ENCODE data around the gene KIF2A. TPM values are rescaled to one million over a fixed set of nuclear protein-coding genes. Genes with fewer than 3 reads are reported as not detected.

KIF2A gene
- total RNA-seq, 4 donors from 2014 or later = 23.3 to 28.6 (median 25.0) TPM

DNA sequence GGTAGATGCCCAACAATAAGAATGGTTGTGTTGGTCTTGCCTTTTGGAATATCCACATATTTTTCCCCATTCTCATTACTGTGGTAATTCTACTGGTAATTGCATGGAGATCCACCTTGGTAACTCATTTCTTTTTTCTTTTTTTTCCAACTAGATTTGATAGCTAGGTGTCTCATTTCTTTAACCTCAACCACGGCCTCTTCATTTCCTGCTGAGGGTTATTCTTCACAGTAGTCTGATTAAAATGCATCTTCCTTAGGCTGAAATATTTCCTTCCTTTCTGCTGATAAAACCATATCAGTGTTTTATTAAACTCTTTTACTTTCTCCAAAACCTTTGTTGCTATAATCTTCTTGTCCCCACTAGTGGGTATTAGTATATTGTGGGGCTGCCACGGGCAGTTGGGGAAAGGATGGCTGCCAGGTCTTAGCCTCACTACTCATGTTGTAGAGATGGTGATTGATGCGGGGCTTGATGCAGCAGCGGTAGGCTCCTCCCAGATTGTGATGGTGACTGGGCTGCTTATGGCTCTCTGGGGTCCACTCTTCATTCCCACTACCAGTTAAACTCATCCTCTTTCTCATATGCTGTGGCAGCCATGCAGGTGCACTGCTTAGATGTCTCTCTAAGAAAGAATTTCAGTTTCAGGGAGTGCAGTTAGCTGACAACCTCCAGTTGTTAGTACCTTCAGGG lies 35.9 kb downstream of the KIF2A start:
- no peaks in the 10 kb centered on the region for H3K9me3 ChIP-seq
- no peaks in the 10 kb centered on the region for H3K36me3 ChIP-seq
- no peak for DNase-seq (ENCODE audit: low spot score in 2 of 2)
- no peaks in the 10 kb centered on the region for H3K4me1 ChIP-seq
- no peak overlapping the region for H3K4me3 ChIP-seq
- whole genome bisulfite sequencing = 87% methylated on average over 4 of the region's 4 CpGs
- TF ChIP-seq POLR2AphosphoS5 (IDR thresholded peaks at IDR 0.05) (no peak), POLR2A (IDR thresholded peaks at IDR 0.05) (no peak)
- H3K27ac ChIP-seq = no peak overlapping the region
- no peaks in the 10 kb centered on the region for H3K27me3 ChIP-seq

DNA sequence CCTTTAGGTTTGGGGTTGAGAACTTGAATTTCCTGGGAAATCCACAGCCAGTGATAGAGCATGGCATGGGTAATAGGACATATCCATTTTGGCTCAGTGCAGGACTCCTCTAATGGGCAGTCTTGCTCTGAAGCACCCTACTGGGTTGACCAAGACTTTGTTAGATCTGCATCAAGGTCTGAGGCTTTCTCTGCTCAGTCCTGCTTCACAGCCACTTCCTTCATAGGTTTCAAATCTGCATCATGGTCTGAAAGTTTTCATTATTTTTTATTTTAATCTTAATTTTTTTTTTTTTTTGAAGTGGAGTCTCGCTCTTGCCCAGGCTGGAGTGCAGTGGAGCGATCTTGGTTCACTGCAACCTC lies 36.5 kb downstream of the KIF2A start:
- Histone ChIP-seq H3K36me3 (no peaks in the 10 kb centered on the region), H3K9me3 (no peaks in the 10 kb centered on the region), H3K27me3 (no peaks in the 10 kb centered on the region), H3K4me1 (no peaks in the 10 kb centered on the region), H3K27ac (no peak overlapping the region), H3K4me3 (no peak overlapping the region)
- WGBS = 97% methylated on average over 2 of the region's 2 CpGs
- TF ChIP-seq POLR2AphosphoS5 (IDR thresholded peaks at IDR 0.05) (no peak), EP300 (IDR thresholded peaks at IDR 0.05) (no peak), POLR2A (IDR thresholded peaks at IDR 0.05) (no peak)
- TF ChIP-seq, protein P1, sequence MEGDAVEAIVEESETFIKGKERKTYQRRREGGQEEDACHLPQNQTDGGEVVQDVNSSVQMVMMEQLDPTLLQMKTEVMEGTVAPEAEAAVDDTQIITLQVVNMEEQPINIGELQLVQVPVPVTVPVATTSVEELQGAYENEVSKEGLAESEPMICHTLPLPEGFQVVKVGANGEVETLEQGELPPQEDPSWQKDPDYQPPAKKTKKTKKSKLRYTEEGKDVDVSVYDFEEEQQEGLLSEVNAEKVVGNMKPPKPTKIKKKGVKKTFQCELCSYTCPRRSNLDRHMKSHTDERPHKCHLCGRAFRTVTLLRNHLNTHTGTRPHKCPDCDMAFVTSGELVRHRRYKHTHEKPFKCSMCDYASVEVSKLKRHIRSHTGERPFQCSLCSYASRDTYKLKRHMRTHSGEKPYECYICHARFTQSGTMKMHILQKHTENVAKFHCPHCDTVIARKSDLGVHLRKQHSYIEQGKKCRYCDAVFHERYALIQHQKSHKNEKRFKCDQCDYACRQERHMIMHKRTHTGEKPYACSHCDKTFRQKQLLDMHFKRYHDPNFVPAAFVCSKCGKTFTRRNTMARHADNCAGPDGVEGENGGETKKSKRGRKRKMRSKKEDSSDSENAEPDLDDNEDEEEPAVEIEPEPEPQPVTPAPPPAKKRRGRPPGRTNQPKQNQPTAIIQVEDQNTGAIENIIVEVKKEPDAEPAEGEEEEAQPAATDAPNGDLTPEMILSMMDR (IDR thresholded peaks at IDR 0.05) = no peak
- DNase-seq (ENCODE audit: low spot score in 2 of 2) = no peak

DNA sequence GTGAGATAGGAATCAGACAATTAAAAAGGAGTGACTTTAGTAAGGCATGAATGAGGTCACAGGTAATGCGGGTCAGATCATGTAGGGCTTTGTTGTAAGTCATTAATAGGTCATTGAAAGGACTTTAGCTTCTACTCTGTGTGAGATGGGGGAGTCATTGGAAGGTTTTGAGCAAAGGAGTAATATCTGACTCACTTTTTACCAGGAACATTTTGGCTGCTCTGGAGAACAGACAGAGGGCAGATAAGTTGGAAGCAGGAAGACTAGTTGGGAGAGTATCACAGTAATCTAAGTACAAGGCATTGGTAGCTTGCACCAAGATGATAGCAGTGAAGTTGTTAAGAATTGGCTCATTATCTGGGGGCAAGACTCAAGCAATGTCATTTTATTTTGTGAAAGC lies 37.4 kb downstream of the KIF2A start:
- no peaks in the 10 kb centered on the region for H3K9me3 ChIP-seq
- TF ChIP-seq EP300 (IDR thresholded peaks at IDR 0.05) (no peak), POLR2AphosphoS5 (IDR thresholded peaks at IDR 0.05) (no peak), POLR2A (IDR thresholded peaks at IDR 0.05) (no peak)
- TF ChIP-seq, protein P1 (IDR thresholded peaks at IDR 0.05) = no peak
- H3K4me3 ChIP-seq = no peak overlapping the region
- no peak for DNase-seq (ENCODE audit: low spot score in 2 of 2)
- no peaks in the 10 kb centered on the region for H3K4me1 ChIP-seq
- no peak overlapping the region for H3K27ac ChIP-seq
- H3K27me3 ChIP-seq = no peaks in the 10 kb centered on the region
- H3K36me3 ChIP-seq = peaks cover 6% of the 10 kb centered on the region
- WGBS = 97% methylated on average over 1 of the region's 1 CpG

DNA sequence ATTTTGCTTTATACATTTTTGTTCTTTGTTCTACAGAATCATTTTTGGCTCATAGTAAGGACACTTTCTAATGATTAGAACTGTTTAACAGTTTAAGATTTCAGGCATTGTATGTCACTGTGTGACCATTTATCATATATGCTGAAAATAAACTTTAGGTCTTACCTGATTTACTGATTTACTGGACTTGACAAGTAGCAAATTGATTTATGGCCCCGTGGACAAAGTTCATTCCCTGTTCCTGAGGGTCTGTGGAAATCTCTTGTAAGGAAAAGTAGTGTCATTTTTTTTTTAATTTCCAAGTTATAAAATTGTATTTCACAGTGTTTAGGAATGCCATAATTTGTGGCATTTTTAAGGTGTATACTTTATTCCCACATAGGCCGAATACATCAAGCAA lies 40.7 kb downstream of the KIF2A start:
- Histone ChIP-seq H3K27me3 (no peaks in the 10 kb centered on the region), H3K36me3 (peaks cover 26% of the 10 kb centered on the region), H3K4me1 (no peaks in the 10 kb centered on the region), H3K27ac (no peak overlapping the region), H3K4me3 (no peak overlapping the region), H3K9me3 (no peaks in the 10 kb centered on the region)
- no peak for TF ChIP-seq POLR2AphosphoS5 (IDR thresholded peaks at IDR 0.05)
- TF ChIP-seq EP300 (IDR thresholded peaks at IDR 0.05) = no peak
- TF ChIP-seq POLR2A (IDR thresholded peaks at IDR 0.05) = no peak
- TF ChIP-seq, protein P1 (IDR thresholded peaks at IDR 0.05) = no peak
- no peak for DNase-seq (ENCODE audit: low spot score in 2 of 2)
- 94% methylated on average over 2 of the region's 2 CpGs for WGBS

DNA sequence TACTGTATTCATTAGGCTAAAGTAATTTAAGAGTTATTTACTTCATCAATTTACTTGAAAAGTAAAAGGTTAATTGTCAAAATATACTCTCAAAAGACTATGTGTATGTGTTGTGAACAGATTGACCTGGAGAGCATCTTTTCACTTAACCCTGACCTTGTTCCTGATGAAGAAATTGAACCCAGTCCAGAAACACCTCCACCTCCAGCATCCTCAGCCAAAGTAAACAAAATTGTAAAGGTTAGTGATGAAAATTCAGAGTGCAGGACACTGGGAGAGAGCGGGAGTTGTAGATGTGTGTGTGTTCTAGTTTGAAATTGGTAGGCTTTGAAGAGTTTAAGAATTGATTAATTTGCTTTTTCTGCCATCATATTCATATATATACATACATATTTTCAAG lies 41.9 kb downstream of the KIF2A start:
- 90% methylated on average over 1 of the region's 1 CpG for WGBS
- no peak overlapping the region for H3K4me3 ChIP-seq
- peaks cover 38% of the 10 kb centered on the region for H3K36me3 ChIP-seq
- no peak for DNase-seq (ENCODE audit: low spot score in 2 of 2)
- no peaks in the 10 kb centered on the region for H3K4me1 ChIP-seq
- no peaks in the 10 kb centered on the region for H3K27me3 ChIP-seq
- H3K9me3 ChIP-seq = no peaks in the 10 kb centered on the region
- no peak overlapping the region for H3K27ac ChIP-seq
- no peak for TF ChIP-seq EP300 (IDR thresholded peaks at IDR 0.05)
- TF ChIP-seq, protein P1 (IDR thresholded peaks at IDR 0.05) = no peak
- TF ChIP-seq POLR2A (IDR thresholded peaks at IDR 0.05) = no peak
- TF ChIP-seq POLR2AphosphoS5 (IDR thresholded peaks at IDR 0.05) = no peak
